ENCODE results near the gene ITGA5.
A peak's percentile ranks its signal among the peaks of the same experiment; 100 is the strongest.

ITGA5 gene

GRCh38 chr12:54370171-54370730 lies 48.8 kb downstream of the ITGA5 start:
- Histone ChIP-seq H4K20me1 (ENCODE audit: low read depth, low read length) (no peaks in the 10 kb centered on the region), H3K27ac (ENCODE audit: low read depth, low read length) (no peak overlapping the region), H3K9me3 (ENCODE audit: insufficient read depth, low read length) (no peaks in the 10 kb centered on the region), H3K27me3 (ENCODE audit: low read length) (no peaks in the 10 kb centered on the region), H2AFZ (ENCODE audit: low read depth, low read length, severe bottlenecking) (peak overlapping the region; percentile 62), H3F3A (ENCODE audit: insufficient read depth) (no peaks in the 10 kb centered on the region), H3K4me3 (ENCODE audit: insufficient read depth, low read length, poor library complexity, severe bottlenecking) (peak overlapping the region; percentile 38), H3K4me2 (ENCODE audit: low read depth, low read length, poor library complexity, severe bottlenecking) (peak overlapping the region; percentile 58), H3K36me3 (ENCODE audit: low read length) (no peaks in the 10 kb centered on the region), H3K9ac (ENCODE audit: low read length) (peak overlapping the region; percentile 45), H3K9me2 (replicated peaks; ENCODE audit: insufficient read depth, low read length) (no peaks in the 10 kb centered on the region), H3K79me2 (ENCODE audit: insufficient read depth, low read length) (no peaks in the 10 kb centered on the region)
- TF ChIP-seq CTCF (IDR thresholded peaks at IDR 0.05; ENCODE audit: insufficient read depth, low read length, poor library complexity, severe bottlenecking) (peak; percentile 36), EZH2phosphoT487 (conservative IDR thresholded peaks at IDR 0.05; ENCODE audit: low read length) (no peak)

- Histone ChIP-seq H3K27ac (ENCODE audit: low read depth, low read length) (peak overlapping the region; percentile 15), H2AFZ (ENCODE audit: low read depth, low read length, severe bottlenecking) (no peak overlapping the region), H3K4me2 (ENCODE audit: low read depth, low read length, poor library complexity, severe bottlenecking) (peak overlapping the region; percentile 58), H3F3A (ENCODE audit: insufficient read depth) (no peaks in the 10 kb centered on the region), H3K4me3 (ENCODE audit: insufficient read depth, low read length, poor library complexity, severe bottlenecking) (peak overlapping the region; percentile 38), H4K20me1 (ENCODE audit: low read depth, low read length) (no peaks in the 10 kb centered on the region), H3K79me2 (ENCODE audit: insufficient read depth, low read length) (no peaks in the 10 kb centered on the region), H3K9me2 (replicated peaks; ENCODE audit: insufficient read depth, low read length) (no peaks in the 10 kb centered on the region), H3K36me3 (ENCODE audit: low read length) (no peaks in the 10 kb centered on the region), H3K27me3 (ENCODE audit: low read length) (no peaks in the 10 kb centered on the region), H3K9ac (ENCODE audit: low read length) (peak overlapping the region; percentile 45), H3K9me3 (ENCODE audit: insufficient read depth, low read length) (no peaks in the 10 kb centered on the region)
- TF ChIP-seq EZH2phosphoT487 (conservative IDR thresholded peaks at IDR 0.05; ENCODE audit: low read length) (no peak), CTCF (IDR thresholded peaks at IDR 0.05; ENCODE audit: insufficient read depth, low read length, poor library complexity, severe bottlenecking) (no peak)
Observed at GRCh38 chr12:54369597-54370131, 49.4 kb downstream of the ITGA5 start.

GRCh38 chr12:54368709-54369596 lies 50.1 kb downstream of the ITGA5 start:
- Histone ChIP-seq H3K4me2 (ENCODE audit: low read depth, low read length, poor library complexity, severe bottlenecking) (peak overlapping the region; percentile 58), H3K27ac (ENCODE audit: low read depth, low read length) (peak overlapping the region; percentile 15), H3K36me3 (ENCODE audit: low read length) (no peaks in the 10 kb centered on the region), H3K27me3 (ENCODE audit: low read length) (no peaks in the 10 kb centered on the region), H3K4me3 (ENCODE audit: insufficient read depth, low read length, poor library complexity, severe bottlenecking) (peak overlapping the region; percentile 20), H3K9me3 (ENCODE audit: insufficient read depth, low read length) (no peaks in the 10 kb centered on the region), H3K9ac (ENCODE audit: low read length) (peak overlapping the region; percentile 45), H2AFZ (ENCODE audit: low read depth, low read length, severe bottlenecking) (peak overlapping the region; percentile 99), H3K79me2 (ENCODE audit: insufficient read depth, low read length) (no peaks in the 10 kb centered on the region), H4K20me1 (ENCODE audit: low read depth, low read length) (no peaks in the 10 kb centered on the region), H3F3A (ENCODE audit: insufficient read depth) (no peaks in the 10 kb centered on the region), H3K9me2 (replicated peaks; ENCODE audit: insufficient read depth, low read length) (no peaks in the 10 kb centered on the region)
- peak; percentile 83 for TF ChIP-seq CTCF (IDR thresholded peaks at IDR 0.05; ENCODE audit: insufficient read depth, low read length, poor library complexity, severe bottlenecking)
- no peak for TF ChIP-seq EZH2phosphoT487 (conservative IDR thresholded peaks at IDR 0.05; ENCODE audit: low read length)
